Tibial artery (tissue), 4 donors: ENCODE data around the gene OSBPL2.

ENCODE experiments used
- DNase-seq, 2 donors: peaks; one replicate each; pipeline ENCODE4 v3.0.0-alpha.2; 2019
- H3K27ac ChIP-seq, 2 donors: fragments of 200-600 bp; sonication (generic) in 1 of 2; 1 replicate in 1 of 2; 2 replicates in 1 of 2; pipeline ENCODE4 v1.5.1; 2018 to 2019; ENCODE audit warnings: mild to moderate bottlenecking in 1 of 2
- H3K27me3 ChIP-seq, 2 donors: fragments of 200-600 bp; sonication (generic) in 1 of 2; one replicate each; pipeline versions ENCODE4 v1.5.1 to v1.6.0; 2016 to 2019
- H3K36me3 ChIP-seq, 3 donors: fragments of 200-600 bp; sonication (generic) in 2 of 3; one replicate each; pipeline ENCODE4 v1.5.1; 2016 to 2019; ENCODE audit warnings: mild to moderate bottlenecking in 2 of 3
- H3K4me1 ChIP-seq, 4 donors: fragments of 200-600 bp; sonication (generic) in 2 of 4; 1 replicate in 3 of 4; 2 replicates in 1 of 4; pipeline ENCODE4 v1.5.1; 2016 to 2019
- H3K4me3 ChIP-seq, 2 donors: fragments of 200-600 bp; sonication (generic) in 1 of 2; 1 replicate in 1 of 2; 2 replicates in 1 of 2; pipeline ENCODE4 v1.5.1; 2018 to 2019; ENCODE audit warnings: mild to moderate bottlenecking in 2 of 2
- H3K9me3 ChIP-seq, 3 donors: fragments of 200-600 bp; sonication (generic) in 1 of 3; one replicate each; pipeline ENCODE4 v1.5.1; 2016 to 2019
- intact Hi-C: fragments of 100-400 bp; cut with DNase I; formaldehyde crosslinking; loops from one replicate; pipeline ENCODE4 v1.15.0; 2023; ENCODE audit warnings: low total_unique reads
- TF ChIP-seq, protein P1 (sequence below), 2 experiments: fragments of 200-600 bp in 1 of 2; fragments of 450-650 bp in 1 of 2; IDR thresholded peaks; one replicate each; pipeline ENCODE4 v1.5.1; 2017 to 2019; ENCODE audit warnings: antibody characterized with exemption in 2 of 2, mild to moderate bottlenecking in 1 of 2, moderate library complexity in 1 of 2

OSBPL2 gene

DNA sequence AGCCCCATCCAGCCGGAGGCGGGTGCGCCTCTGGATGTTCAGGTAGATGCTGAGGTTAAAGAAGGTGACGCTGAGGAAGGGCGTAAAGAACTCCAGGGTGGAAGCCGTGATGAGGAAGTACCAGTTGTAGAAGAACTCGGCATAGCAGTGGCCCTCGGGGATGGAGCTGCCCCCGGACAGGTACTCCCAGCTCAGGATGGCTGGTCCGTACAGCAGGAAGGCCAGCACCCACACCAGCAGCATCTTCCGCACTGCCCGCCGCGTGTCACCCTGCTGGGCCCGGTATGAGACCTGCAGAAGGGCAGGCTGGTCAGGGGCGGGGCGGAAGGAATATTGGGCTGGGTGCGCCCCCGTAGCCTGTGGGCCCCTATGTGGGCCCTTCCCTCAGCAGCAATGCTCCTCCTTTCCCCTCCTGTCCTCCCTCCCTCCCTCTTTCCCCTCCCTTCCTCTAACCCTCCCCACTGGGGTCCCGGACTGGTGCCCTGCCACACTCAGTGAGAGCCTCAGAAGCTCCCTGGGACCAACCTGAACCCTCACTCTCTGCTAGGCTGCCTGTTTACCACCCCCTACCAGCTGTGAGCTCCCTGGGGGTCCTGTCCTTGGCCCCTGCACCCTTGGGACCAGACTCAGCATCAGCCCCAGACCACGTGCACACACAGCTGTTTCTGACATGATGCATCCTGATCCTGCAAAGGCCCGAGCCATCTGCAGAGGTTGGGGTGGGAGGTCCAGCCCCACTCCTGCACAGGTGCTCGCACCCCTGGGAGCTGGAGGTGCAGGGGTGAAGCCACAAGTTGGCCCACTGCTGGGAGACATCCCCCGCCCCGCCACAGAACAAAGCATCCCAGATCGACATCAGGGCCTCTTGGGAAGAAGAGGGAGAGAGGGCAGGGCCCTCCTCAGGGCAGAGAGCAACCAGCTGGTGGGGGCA is 21.4 kb upstream of the OSBPL2 start:
- DNase-seq = no peak
- Histone ChIP-seq H3K27ac (no peak overlapping the region), H3K4me1 (peaks cover 0 to 24% (median 15%) of the 10 kb centered on the region in 4 donors), H3K4me3 (no peak overlapping the region), H3K36me3 (no peaks in the 10 kb centered on the region), H3K9me3 (no peaks in the 10 kb centered on the region), H3K27me3 (peaks cover 0 to 89% of the 10 kb centered on the region in 2 donors)
- TF ChIP-seq, protein P1, sequence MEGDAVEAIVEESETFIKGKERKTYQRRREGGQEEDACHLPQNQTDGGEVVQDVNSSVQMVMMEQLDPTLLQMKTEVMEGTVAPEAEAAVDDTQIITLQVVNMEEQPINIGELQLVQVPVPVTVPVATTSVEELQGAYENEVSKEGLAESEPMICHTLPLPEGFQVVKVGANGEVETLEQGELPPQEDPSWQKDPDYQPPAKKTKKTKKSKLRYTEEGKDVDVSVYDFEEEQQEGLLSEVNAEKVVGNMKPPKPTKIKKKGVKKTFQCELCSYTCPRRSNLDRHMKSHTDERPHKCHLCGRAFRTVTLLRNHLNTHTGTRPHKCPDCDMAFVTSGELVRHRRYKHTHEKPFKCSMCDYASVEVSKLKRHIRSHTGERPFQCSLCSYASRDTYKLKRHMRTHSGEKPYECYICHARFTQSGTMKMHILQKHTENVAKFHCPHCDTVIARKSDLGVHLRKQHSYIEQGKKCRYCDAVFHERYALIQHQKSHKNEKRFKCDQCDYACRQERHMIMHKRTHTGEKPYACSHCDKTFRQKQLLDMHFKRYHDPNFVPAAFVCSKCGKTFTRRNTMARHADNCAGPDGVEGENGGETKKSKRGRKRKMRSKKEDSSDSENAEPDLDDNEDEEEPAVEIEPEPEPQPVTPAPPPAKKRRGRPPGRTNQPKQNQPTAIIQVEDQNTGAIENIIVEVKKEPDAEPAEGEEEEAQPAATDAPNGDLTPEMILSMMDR (IDR thresholded peaks at IDR 0.05) = no peak
- intact Hi-C loops = no loop called here

- intact Hi-C loops = no loop called here
- H3K27me3 ChIP-seq = peaks cover 0 to 94% of the 10 kb centered on the region in 2 donors
- no peak for DNase-seq
Observed at GRCh38 chr20:62217913-62218773, 20.2 kb upstream of the OSBPL2 start.

GRCh38 chr20:62219101-62219991 is 19.0 kb upstream of the OSBPL2 start:
- Histone ChIP-seq H3K9me3 (no peaks in the 10 kb centered on the region), H3K36me3 (no peaks in the 10 kb centered on the region), H3K4me3 (peak overlapping the region; percentile 28 to 35), H3K4me1 (peaks cover 0 to 24% (median 15%) of the 10 kb centered on the region in 4 donors), H3K27me3 (peaks cover 0 to 99% of the 10 kb centered on the region in 2 donors), H3K27ac (no peak overlapping the region)
- TF ChIP-seq, protein P1 (IDR thresholded peaks at IDR 0.05) = no peak
- intact Hi-C loops = no loop called here
- no peak for DNase-seq

More at GRCh38 chr20:62217913-62218773, 20.2 kb upstream of the OSBPL2 start:
- Histone ChIP-seq H3K9me3 (no peaks in the 10 kb centered on the region), H3K27ac (no peak overlapping the region), H3K4me3 (no peak overlapping the region), H3K4me1 (peaks cover 0 to 24% (median 15%) of the 10 kb centered on the region in 4 donors), H3K36me3 (no peaks in the 10 kb centered on the region)
- TF ChIP-seq, protein P1 (IDR thresholded peaks at IDR 0.05) = no peak

DNA sequence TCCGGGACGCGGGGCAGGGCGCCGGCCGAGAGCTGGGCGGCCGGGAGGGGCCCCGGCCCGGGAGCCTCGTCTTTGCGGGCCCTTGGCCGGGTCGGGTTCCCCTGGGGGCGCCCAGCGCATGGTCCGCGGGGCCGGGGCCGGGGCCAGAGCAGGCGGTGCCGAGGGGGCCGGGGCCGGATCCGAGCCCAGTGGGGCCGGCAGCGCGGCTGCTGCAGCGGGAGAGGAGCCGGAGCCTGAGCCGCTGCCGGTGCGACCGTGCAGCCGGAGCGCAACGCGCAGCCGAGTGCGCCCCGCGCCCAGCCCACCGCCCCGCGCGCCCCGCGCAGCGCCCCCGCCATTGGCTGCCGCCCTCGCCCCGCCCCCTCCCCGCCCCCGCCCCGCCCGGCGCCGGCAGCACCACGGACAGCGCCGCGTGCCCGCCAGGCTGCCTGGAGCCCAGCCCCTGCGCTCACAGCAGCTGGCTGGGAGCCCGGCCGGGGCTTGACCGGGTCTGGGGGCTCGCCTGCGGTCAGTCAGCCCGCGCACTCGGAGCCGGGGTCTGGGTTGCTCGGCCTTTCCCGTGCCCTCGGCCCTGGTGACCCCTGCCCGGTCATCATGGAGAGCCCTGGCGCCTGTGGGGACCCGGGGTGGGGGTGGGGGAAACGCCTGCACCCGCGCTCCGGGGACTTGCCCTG is 18.2 kb upstream of the OSBPL2 start, which contains the start of gene HRH3:
Gene HRH3, minus strand, starts transcription at position 287 of the 674 bp plus-strand sequence. CDS start 308 bp downstream, outside the sequence.
- H3K4me3 ChIP-seq = peak within 1 kb of the TSS; percentile 28 to 35
- no peaks in the 10 kb centered on the region for H3K36me3 ChIP-seq
- H3K27ac ChIP-seq = no peak within 1 kb of the TSS
- H3K27me3 ChIP-seq = peaks cover 0 to 99% of the 10 kb centered on the region in 2 donors
- TF ChIP-seq, protein P1 (IDR thresholded peaks at IDR 0.05) = no peak
- DNase-seq = no peak
- intact Hi-C loops = no loop called here
- no peaks in the 10 kb centered on the region for H3K9me3 ChIP-seq
- peaks cover 0 to 24% (median 15%) of the 10 kb centered on the region in 4 donors for H3K4me1 ChIP-seq
